SU-DHL-6 (cell line): ENCODE results near the gene ADIPOQ.
"Not testable (repeated sequence)": the region's sequence is repeated elsewhere in the genome, so short reads cannot be mapped to it uniquely, and the experiment has no call there.

Experiments
- CTCF ChIP-seq: fragments of 200-600 bp; sonication (generic); IDR thresholded peaks from one replicate; pipeline ENCODE4 v1.5.1; 2017; ENCODE audit warnings: antibody characterized with exemption, mild to moderate bottlenecking, low read length, moderate library complexity; ENCODE audit not compliant: insufficient read depth, poor library complexity, severe bottlenecking
- EZH2phosphoT487 ChIP-seq: fragments of 200-600 bp; sonication (generic), shearing (Covaris generic); conservative IDR thresholded peaks from 2 replicates; pipeline ENCODE4 v1.6.1; 2018; ENCODE audit warnings: mild to moderate bottlenecking, antibody characterized with exemption, low read length, moderate library complexity, mixed read lengths

- TF ChIP-seq CTCF, EZH2phosphoT487: not testable (repeated sequence)
These were observed 50.6 kb downstream of the ADIPOQ start for GRCh38 chr3:186893071-186893470.
